ENCODE data around the gene ELFN2. TPM values are rescaled to one million over a fixed set of nuclear protein-coding genes. Genes with fewer than 3 reads are reported as not detected.

ELFN2 gene
- total RNA-seq, 1 donor from 2014 or later, result 0.53 TPM

DNA sequence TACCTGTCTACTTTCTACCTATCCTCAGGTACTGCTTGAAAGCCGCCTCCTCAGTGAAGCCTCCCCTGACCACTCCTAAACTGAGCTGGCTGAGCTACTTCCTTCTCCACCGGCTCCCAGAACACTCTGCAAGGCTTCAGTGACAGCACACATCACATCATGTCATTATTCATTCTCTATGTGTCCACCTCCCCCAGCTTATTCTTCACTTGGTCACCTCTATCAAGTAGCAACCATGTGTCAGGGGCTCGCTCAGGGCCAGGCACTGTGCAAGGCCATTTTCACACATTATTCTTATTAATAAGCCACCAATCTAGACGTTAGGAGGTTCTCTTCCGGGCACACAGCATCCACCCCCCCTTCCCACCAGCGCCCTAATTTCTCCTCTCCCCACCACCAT is 3.7 kb upstream of the ELFN2 start:
- Mint-ChIP-seq H3K4me3 (no peak overlapping the region), H3K27ac (no peak overlapping the region), H3K4me1 (ENCODE audit: unreplicated experiment) (peaks cover 25% of the 10 kb centered on the region), H3K36me3 (no peaks in the 10 kb centered on the region), H3K27me3 (peaks cover 71% of the 10 kb centered on the region), H3K9me3 (peaks cover 4% of the 10 kb centered on the region)
- no peak for DNase-seq (ENCODE audit: extremely low spot score, unreplicated experiment)
- TF ChIP-seq, protein P1, sequence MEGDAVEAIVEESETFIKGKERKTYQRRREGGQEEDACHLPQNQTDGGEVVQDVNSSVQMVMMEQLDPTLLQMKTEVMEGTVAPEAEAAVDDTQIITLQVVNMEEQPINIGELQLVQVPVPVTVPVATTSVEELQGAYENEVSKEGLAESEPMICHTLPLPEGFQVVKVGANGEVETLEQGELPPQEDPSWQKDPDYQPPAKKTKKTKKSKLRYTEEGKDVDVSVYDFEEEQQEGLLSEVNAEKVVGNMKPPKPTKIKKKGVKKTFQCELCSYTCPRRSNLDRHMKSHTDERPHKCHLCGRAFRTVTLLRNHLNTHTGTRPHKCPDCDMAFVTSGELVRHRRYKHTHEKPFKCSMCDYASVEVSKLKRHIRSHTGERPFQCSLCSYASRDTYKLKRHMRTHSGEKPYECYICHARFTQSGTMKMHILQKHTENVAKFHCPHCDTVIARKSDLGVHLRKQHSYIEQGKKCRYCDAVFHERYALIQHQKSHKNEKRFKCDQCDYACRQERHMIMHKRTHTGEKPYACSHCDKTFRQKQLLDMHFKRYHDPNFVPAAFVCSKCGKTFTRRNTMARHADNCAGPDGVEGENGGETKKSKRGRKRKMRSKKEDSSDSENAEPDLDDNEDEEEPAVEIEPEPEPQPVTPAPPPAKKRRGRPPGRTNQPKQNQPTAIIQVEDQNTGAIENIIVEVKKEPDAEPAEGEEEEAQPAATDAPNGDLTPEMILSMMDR (conservative IDR thresholded peaks at IDR 0.05), result no peak

DNA sequence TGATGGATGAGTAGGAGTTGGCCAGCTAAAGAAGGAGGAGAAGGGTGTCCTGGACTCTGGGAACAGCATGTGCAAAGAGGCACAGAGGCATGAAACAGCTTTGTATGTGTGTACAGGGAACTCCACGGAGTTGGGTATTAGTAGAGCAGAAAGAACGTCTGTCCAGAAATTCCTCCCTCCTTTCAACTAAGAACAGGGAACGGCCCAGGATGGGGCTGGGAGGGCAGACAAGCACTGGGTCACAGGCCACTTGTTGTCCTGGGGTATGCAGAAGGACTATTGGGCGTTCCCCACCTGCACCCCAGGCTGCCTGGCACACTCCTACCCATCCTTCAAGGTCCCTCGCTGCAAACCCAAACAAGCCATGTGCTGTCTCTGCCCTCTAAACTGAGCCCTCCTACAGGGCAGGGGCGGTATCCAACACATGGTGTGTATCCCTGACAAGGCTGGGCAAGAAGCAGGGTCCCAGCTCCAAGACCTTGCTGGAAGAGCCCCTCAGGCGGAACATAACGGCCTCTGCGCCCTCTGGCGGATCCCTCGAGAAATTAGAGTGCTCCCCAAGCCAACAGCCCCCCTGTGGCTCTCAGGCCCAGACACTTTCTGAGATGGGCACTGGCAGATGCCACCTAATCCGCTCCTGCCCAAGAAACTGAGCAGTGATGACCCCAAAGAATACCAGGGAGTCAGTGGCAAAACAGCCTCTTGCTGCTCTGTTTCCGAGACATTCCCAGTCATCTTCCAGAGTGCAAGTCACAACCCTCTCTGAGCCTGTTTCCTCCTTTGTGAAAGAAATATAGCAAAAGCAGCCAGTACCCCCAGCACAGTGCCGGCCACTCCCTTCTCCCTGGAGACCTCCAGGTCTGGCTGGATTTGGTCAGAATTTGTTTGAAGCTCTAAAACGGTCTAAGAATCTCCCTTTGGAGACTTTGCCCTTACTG is 1.6 kb upstream of the ELFN2 start:
- H3K4me1 Mint-ChIP-seq (ENCODE audit: unreplicated experiment), result peaks cover 25% of the 10 kb centered on the region
- H3K27me3 Mint-ChIP-seq, result peaks cover 82% of the 10 kb centered on the region
- H3K36me3 Mint-ChIP-seq, result no peaks in the 10 kb centered on the region
- TF ChIP-seq, protein P1 (conservative IDR thresholded peaks at IDR 0.05), result peak; percentile 87
- peak overlapping the region; percentile 61 for H3K4me3 Mint-ChIP-seq
- H3K9me3 Mint-ChIP-seq, result peaks cover 4% of the 10 kb centered on the region
- no peak for DNase-seq (ENCODE audit: extremely low spot score, unreplicated experiment)
- H3K27ac Mint-ChIP-seq, result no peak overlapping the region

DNA sequence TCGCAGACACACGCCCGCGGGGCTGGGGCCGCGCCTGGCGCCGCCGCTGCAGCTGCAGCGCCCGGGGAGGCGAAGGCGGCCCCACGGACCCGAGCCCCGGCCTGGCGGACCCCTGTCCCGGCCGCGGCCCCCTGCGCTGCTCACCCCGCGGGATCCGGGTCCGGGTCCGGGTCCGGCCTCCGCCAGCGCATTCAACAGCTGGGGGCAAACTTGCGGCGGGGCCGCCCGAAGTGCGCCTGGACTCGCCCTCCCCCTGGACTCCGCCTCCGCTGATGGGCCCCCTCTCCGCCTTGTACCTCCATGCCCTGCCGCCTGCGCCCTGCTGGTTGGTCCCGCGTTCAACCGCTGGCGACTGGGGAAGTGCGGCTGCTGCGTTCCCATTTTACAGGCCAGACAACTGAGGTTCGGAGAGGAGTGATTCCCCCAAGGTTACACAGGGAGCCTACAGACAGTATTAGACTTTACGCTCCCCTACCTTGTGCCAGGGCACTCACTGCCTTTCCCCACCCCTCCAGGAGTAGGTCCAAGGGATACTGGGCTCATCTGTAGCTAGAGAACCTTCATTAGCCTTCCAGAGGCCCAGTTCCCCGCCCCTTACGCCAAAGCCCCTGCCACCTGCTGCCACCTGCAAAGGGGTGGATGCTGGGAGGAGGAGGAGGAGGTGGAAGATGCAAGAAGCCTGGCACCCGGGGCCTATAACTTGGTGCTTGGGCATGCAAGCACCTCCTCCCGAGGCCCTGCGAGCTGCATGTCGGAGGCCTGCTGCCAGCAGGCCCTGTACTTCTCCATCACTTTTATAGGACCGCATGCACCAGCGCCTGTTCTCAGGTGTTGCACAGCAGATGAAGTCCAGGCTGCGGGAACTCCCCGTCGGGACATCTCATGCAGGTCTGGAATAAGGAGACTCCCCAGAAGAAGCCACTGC is 694 bp upstream of the ELFN2 start:
- DNase-seq (ENCODE audit: extremely low spot score, unreplicated experiment), result no peak
- Mint-ChIP-seq H3K27me3 (peaks cover 86% of the 10 kb centered on the region), H3K36me3 (no peaks in the 10 kb centered on the region), H3K4me1 (ENCODE audit: unreplicated experiment) (peaks cover 25% of the 10 kb centered on the region), H3K9me3 (peaks cover 4% of the 10 kb centered on the region), H3K4me3 (peak overlapping the region; percentile 66), H3K27ac (no peak overlapping the region)
- TF ChIP-seq, protein P1 (conservative IDR thresholded peaks at IDR 0.05), result no peak

DNA sequence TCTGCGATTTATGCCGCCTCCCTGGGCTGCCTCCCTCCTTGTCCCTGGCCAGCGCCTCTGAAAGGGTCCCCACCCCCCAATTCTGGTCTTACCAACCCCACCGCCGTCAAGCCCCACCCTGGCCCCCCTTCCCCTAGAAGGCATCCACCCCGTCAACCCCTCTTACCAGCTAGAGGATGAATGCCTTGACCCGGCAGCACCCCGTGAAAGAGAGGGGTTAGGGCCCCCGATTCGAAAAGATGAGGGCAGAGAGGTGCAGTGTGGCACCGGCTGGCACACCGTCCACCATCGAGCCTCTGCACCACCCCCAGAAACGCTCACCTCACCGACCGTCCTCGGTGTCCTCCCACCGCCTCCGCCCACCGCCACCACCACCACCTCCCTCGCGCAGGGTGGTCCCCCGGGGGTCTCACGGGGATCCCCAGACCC is 559 bp downstream of the ELFN2 start:
- no peak for DNase-seq (ENCODE audit: extremely low spot score, unreplicated experiment)
- H3K9me3 Mint-ChIP-seq, result no peaks in the 10 kb centered on the region
- TF ChIP-seq, protein P1 (conservative IDR thresholded peaks at IDR 0.05), result no peak
- H3K4me1 Mint-ChIP-seq (ENCODE audit: unreplicated experiment), result peaks cover 17% of the 10 kb centered on the region
- peaks cover 81% of the 10 kb centered on the region for H3K27me3 Mint-ChIP-seq
- peak overlapping the region; percentile 70 for H3K4me3 Mint-ChIP-seq
- no peaks in the 10 kb centered on the region for H3K36me3 Mint-ChIP-seq
- H3K27ac Mint-ChIP-seq, result no peak overlapping the region

DNA sequence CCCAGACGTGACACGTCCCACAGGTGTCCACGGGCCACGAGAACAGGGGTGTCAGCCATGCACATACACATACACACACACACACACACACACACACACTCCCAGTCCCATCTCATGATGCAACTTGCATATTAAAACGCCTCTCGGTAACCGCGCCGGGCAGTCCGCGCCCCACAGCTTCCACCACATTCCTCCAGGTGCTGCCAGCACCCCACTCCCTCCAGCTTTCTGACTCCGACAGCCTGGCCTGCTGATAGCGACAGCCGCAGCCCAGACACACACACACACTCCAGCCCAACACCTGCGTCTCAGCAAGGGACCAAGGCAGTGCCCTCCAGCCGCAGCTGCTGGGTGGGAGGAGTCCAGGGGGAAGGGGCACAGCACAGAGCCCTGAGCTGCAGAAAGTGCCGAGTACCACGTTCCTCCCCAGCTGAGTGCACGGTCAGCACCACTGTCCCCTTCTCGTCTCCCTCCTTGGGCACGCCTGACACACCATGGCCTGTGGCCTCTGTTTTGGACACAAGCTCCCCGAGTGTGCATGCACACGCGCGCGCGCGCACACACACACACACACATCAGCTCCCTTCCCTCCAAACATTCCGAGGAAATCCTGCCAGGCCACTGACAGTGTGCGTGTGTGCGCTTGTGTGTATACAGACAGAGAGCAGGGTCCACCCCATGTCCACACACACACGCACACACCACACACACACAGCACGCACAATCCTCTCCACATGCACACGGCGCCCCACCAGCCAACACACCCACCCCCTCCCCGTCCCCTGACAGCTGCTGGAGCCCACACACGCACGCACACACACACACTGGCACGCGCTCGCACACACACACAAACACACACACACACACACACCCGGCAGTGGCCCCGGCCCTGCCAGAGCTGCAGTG is 1.2 kb downstream of the ELFN2 start:
- peaks cover 15% of the 10 kb centered on the region for H3K4me1 Mint-ChIP-seq (ENCODE audit: unreplicated experiment)
- no peak for DNase-seq (ENCODE audit: extremely low spot score, unreplicated experiment)
- peak overlapping the region; percentile 70 for H3K4me3 Mint-ChIP-seq
- H3K36me3 Mint-ChIP-seq, result no peaks in the 10 kb centered on the region
- H3K27ac Mint-ChIP-seq, result peak overlapping the region; percentile 23
- no peaks in the 10 kb centered on the region for H3K9me3 Mint-ChIP-seq
- peaks cover 81% of the 10 kb centered on the region for H3K27me3 Mint-ChIP-seq
- TF ChIP-seq, protein P1 (conservative IDR thresholded peaks at IDR 0.05), result no peak

Measured in type B pancreatic cell (in vitro differentiated cells).